Adrenal gland (tissue), 12 donors: ENCODE data around the gene GARS1. TPM values are rescaled to one million over a fixed set of nuclear protein-coding genes. Genes with fewer than 3 reads are reported as not detected.

ENCODE experiments used
- DNase-seq, 7 donors: peaks; one replicate each; pipeline ENCODE4 v3.0.0-alpha.2; 2019 to 2020
- H3K27ac ChIP-seq, 5 donors: fragments of 200-600 bp; sonication (generic) in 4 of 5; 1 replicate in 3 of 5; 2 replicates in 2 of 5; pipeline versions ENCODE4 v1.5.1 to v1.8.0; 2016 to 2020; ENCODE audit warnings: mild to moderate bottlenecking in 1 of 5
- H3K27me3 ChIP-seq: fragments of 200-600 bp; 2 replicates; pipeline ENCODE4 v1.8.0; 2021
- H3K36me3 ChIP-seq, 2 donors: fragments of 200-600 bp; replicated peaks in 1 of 2; 1 replicate in 1 of 2; 2 replicates in 1 of 2; pipeline versions ENCODE4 v1.5.1 to v1.8.0; 2018 to 2022
- H3K4me1 ChIP-seq, 2 donors: fragments of 200-600 bp; replicated peaks in 1 of 2; 1 replicate in 1 of 2; 2 replicates in 1 of 2; pipeline versions ENCODE4 v1.5.1 to v1.8.0; 2018 to 2021
- H3K4me3 ChIP-seq, 4 donors: fragments of 200-600 bp; sonication (generic) in 3 of 4; one replicate each; pipeline ENCODE4 v1.5.1; 2016 to 2018
- H3K9me3 ChIP-seq, 3 donors: fragments of 200-600 bp; sonication (generic) in 1 of 3; replicated peaks in 1 of 3; 1 replicate in 2 of 3; 2 replicates in 1 of 3; pipeline versions ENCODE4 v1.5.1 to v1.8.0; 2016 to 2021
- CTCF ChIP-seq, 6 experiments: fragments of 450-650 bp in 4 of 6; fragments of 200-600 bp in 2 of 6; sonication (generic) in 1 of 6; IDR thresholded peaks; 1 replicate in 5 of 6; 2 replicates in 1 of 6; pipeline versions ENCODE4 v1.5.1 to v1.8.0; 2016 to 2021; ENCODE audit warnings: antibody characterized with exemption in 6 of 6, mild to moderate bottlenecking in 2 of 6, moderate library complexity in 1 of 6
- POLR2A ChIP-seq, 2 donors: fragments of 450-650 bp; IDR thresholded peaks; one replicate each; pipeline ENCODE4 v1.6.1; 2017; ENCODE audit warnings: antibody characterized with exemption in 2 of 2, mild to moderate bottlenecking in 2 of 2, moderate library complexity in 1 of 2
- WGBS, 4 donors: extraction: QIAGEN DNeasy Blood & Tissue Kit in 2 of 4; methylation state at CpG; one replicate each; pipeline versions ENCODE4 v1.1.5 to v1.1.7; 2013 to 2017; 5-methylcytosine and 5-hydroxymethylcytosine counted together
- intact Hi-C, 2 donors: fragments of 100-400 bp; cut with DNase I; formaldehyde crosslinking; loops; one replicate each; pipeline versions ENCODE4 v1.14.1 to v1.15.0; 2022 to 2023
- polyA plus RNA-seq, 3 donors: library from polyadenylated mRNA; stranded (reverse); fragments of 200-250 nt in 2 of 3; fragments of 350-450 nt in 1 of 3; fragmentation: Illumina TruSeq in 1 of 3; extraction: RNeasy Lipid Tissue Mini Kit (QIAGEN cat#74804) in 1 of 3; gene quantifications; one replicate each; pipeline ENCODE4 v1.2.3, GENCODE V29; 2013 to 2014
- total RNA-seq, 9 donors: library from RNA; depleted of rRNA in 4 of 9; stranded (reverse); fragments of >200 nt in 4 of 9; fragments of 120-200 nt in 1 of 9; fragmentation: NEBNext Ultra II Directional in 1 of 9; extraction: Animal tissue kit (Norgen Biotek cat#: 25700) in 1 of 9; gene quantifications; one replicate each; pipeline versions ENCODE4 v1.1.0 to v1.2.4, GENCODE V29; 2013 to 2023
- donor health status: healthy with polysubstance abuse.
- donor health status: Bipolar disorder and iron deficiency.
- donor health status: DM: yes; HTN: yes; CAD: no.
- donor health status: DM: no; HTN: no; CAD: no.
- donor health status: DM: no; HTN: no; CAD: no.
- donor health status: DM: yes; HTN: yes; CAD: no.

Gene GARS1
- total and polyA plus RNA-seq, 12 donors = 36.3 to 188 (median 69.4) TPM

GRCh38 chr7:30642789-30643188 is 48.1 kb downstream of the GARS1 start:
- H3K9me3 ChIP-seq = no peaks in the 10 kb centered on the region
- no peak for TF ChIP-seq CTCF (IDR thresholded peaks at IDR 0.05)
- no peak for TF ChIP-seq POLR2A (IDR thresholded peaks at IDR 0.05)
- 74 to 85% (median 84%) methylated on average over 4 of the region's 4 CpGs for WGBS, 4 donors
- intact Hi-C loops = no loop called here
- H3K36me3 ChIP-seq = no peaks in the 10 kb centered on the region
- no peak overlapping the region for H3K27ac ChIP-seq
- H3K4me1 ChIP-seq = no peaks in the 10 kb centered on the region
- DNase-seq = no peak
- no peak overlapping the region for H3K4me3 ChIP-seq
- H3K27me3 ChIP-seq = no peaks in the 10 kb centered on the region

- peak in 1 of 7 donors; percentile 40 for DNase-seq
- intact Hi-C loops = no loop called here
- H3K9me3 ChIP-seq = no peaks in the 10 kb centered on the region
- no peak overlapping the region for H3K27ac ChIP-seq
- H3K36me3 ChIP-seq = no peaks in the 10 kb centered on the region
- WGBS, 4 donors = 87 to 94% (median 90%) methylated on average over 4 of the region's 4 CpGs
- H3K4me3 ChIP-seq = no peak overlapping the region
- H3K27me3 ChIP-seq = no peaks in the 10 kb centered on the region
- H3K4me1 ChIP-seq = no peaks in the 10 kb centered on the region
- TF ChIP-seq CTCF (IDR thresholded peaks at IDR 0.05) (no peak), POLR2A (IDR thresholded peaks at IDR 0.05) (no peak)
Observed at GRCh38 chr7:30644286-30644955, 49.7 kb downstream of the GARS1 start.

GRCh38 chr7:30645661-30646060 is 51.0 kb downstream of the GARS1 start:
- Histone ChIP-seq H3K4me1 (no peaks in the 10 kb centered on the region), H3K9me3 (no peaks in the 10 kb centered on the region), H3K36me3 (no peaks in the 10 kb centered on the region), H3K27me3 (no peaks in the 10 kb centered on the region), H3K4me3 (no peak overlapping the region), H3K27ac (no peak overlapping the region)
- no peak for TF ChIP-seq POLR2A (IDR thresholded peaks at IDR 0.05)
- peak in 1 of 7 donors; percentile 24 for DNase-seq
- intact Hi-C loops = no loop called here
- WGBS, 4 donors = 89 to 97% (median 90%) methylated on average over 3 of the region's 3 CpGs

GRCh38 chr7:30646154-30646553 is 51.5 kb downstream of the GARS1 start:
- WGBS, 4 donors = 91 to 97% (median 93%) methylated on average over 12 of the region's 12 CpGs
- H3K27me3 ChIP-seq = no peaks in the 10 kb centered on the region

More at GRCh38 chr7:30646154-30646553, 51.5 kb downstream of the GARS1 start:
- no peak overlapping the region for H3K27ac ChIP-seq
- H3K36me3 ChIP-seq = no peaks in the 10 kb centered on the region
- intact Hi-C loops = no loop called here
- TF ChIP-seq POLR2A (IDR thresholded peaks at IDR 0.05) = no peak
- no peak for TF ChIP-seq CTCF (IDR thresholded peaks at IDR 0.05)
- no peaks in the 10 kb centered on the region for H3K9me3 ChIP-seq
- DNase-seq = peak in 1 of 7 donors; percentile 33
- no peak overlapping the region for H3K4me3 ChIP-seq
- no peaks in the 10 kb centered on the region for H3K4me1 ChIP-seq
